ENCODE measurements around the gene PSMD1.

The PSMD1 gene

DNA sequence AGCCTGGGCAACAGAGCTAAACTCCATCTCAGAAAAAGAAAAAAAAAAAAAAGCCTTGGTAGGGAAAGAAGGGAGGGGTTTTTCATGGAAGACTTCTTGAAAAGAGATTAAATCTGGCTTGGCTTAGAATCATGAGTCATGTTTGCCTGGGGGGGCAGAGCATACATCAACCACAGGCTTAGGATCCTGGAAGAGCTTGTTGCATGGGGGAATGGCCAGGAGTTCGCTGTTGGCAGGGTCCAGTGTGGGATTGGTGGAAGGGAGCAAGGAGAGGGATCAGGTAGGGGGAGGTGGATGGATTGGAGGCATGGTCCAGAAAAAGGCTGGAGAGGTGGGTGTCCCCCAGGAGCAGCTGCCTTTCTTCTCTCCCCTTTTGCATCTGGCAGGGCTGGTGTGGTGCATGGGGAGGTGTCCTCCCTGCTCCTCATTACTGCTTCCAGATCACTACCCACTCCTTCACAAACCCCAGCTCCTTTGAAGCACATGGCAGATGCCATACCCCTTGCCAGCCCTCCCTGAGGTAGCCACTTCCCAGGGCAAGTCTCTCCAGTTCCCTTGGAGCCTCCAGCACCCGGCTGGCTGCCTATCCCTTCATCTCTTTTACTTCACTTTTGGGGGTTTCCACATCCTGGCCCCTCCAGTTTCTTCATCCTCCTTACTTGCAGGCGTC is 144.3 kb downstream of the PSMD1 start:
- H3K4me3 ChIP-seq (ENCODE audit: low read depth, low read length), result no peak overlapping the region

GRCh38 chr2:231201475-231201814 is 144.8 kb downstream of the PSMD1 start:
- no peak overlapping the region for H3K4me3 ChIP-seq (ENCODE audit: low read depth, low read length)

DNA sequence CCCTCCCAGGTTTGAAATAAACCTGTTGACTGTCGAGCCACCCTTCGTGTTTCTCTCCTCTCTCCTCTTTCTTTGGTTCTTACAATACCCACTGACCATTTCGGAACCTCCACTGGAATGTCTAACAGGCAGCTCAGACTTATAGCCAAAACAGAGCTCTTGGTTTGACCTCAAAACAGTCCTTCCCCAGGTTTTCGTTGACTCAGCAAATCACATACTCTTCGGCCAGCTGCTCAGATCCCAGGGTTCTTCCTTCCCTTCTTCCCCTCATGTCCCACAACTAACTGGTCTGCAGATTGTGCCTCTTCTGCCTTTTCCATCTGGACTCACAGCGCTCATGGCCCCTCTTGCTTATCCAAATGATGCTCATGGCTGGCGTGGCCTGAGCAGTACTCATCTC is 146.4 kb downstream of the PSMD1 start:
- H3K4me3 ChIP-seq (ENCODE audit: low read depth, low read length), result no peak overlapping the region

DNA sequence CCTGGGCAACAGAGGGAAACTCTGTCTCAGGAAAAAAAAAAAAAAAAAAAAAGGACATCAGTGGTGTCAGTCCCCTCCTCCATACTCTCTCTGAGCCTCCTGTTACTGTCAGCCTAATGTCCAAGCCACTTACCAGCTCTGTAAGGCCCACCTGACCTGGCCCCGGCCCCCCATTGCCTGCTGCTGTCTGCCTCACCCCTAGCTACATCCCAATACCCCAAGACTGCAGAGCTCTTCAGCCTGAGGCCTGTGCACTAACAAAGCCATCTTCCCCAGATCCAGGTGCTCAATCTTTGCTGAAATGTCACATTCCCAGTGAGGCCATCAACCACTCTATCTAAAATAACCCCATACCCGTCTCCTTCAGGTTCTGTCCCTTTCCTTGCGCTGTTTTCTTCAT is 147.5 kb downstream of the PSMD1 start:
- H3K4me3 ChIP-seq (ENCODE audit: low read depth, low read length), result no peak overlapping the region

- H3K4me3 ChIP-seq (ENCODE audit: low read depth, low read length), result no peak overlapping the region
Observed at GRCh38 chr2:231204581-231204980, 147.9 kb downstream of the PSMD1 start.

DNA sequence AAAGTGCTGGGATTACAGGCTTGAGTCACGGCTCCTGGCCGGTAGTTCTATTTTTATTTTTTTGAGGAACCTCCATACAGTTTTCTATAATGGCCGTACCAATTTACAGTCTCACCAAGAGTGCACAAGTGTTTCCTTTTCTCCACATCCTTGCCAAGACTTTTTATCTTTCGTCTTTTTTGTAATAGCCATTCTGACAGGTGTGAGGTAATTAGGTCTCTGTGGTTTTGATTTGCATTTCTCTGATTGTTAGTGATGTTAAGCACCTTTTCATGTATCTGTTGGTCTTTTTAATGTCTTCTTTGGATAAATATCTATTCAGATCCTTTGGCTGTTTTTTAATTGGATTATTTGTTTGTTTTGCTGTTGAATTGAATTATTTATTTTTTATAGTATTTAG is 151.1 kb downstream of the PSMD1 start:
- no peak overlapping the region for H3K4me3 ChIP-seq (ENCODE audit: low read depth, low read length)

- no peak overlapping the region for H3K4me3 ChIP-seq (ENCODE audit: low read depth, low read length)
Observed at GRCh38 chr2:231210782-231211181, 154.1 kb downstream of the PSMD1 start.

GRCh38 chr2:231211486-231211885 is 154.8 kb downstream of the PSMD1 start:
- no peak overlapping the region for H3K4me3 ChIP-seq (ENCODE audit: low read depth, low read length)

- H3K4me3 ChIP-seq (ENCODE audit: low read depth, low read length), result no peak overlapping the region
Observed at GRCh38 chr2:231212329-231212845, 155.7 kb downstream of the PSMD1 start.

GRCh38 chr2:231213931-231214642 is 157.4 kb downstream of the PSMD1 start:
- no peak overlapping the region for H3K4me3 ChIP-seq (ENCODE audit: low read depth, low read length)

DNA sequence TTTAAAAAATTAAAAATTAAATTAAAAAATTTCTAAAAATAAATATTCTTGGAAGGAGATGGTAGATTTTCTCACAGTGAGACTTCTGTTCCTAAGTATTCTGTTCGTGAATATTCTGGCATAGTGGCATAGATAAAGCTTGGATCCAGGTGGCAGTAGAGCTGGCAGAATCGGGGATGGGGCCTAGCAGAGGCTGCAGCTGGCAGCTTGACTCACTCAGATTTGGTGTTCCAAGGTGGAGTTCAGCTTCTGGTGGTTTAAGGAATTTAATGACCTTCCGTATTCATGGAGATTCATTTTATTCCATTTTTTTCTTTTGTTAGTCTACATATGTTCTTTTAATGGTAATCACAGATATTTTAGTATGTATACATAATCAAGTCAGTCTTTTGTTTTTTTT is 161.7 kb downstream of the PSMD1 start:
- no peak overlapping the region for H3K4me3 ChIP-seq (ENCODE audit: low read depth, low read length)

DNA sequence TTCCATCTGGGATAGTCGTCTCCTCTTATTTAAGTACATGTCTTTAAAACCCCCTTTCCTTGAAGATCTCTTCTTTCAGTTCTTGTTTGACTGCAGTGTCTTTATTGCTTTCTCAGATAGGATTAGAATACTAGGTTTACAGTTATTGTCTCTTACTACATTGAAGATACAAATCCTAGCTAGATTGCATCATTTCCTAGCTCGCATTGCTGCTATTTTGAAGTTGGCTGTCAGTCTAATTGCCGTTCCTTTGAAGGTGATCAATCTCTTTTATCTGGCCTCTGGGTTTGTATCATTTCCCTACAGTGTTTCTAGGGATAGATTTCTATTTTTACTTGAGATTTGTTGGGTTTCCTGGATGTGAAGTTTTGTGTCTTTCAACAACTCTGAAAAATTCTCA is 162.6 kb downstream of the PSMD1 start:
- no peak overlapping the region for H3K4me3 ChIP-seq (ENCODE audit: low read depth, low read length)

- no peak overlapping the region for H3K4me3 ChIP-seq (ENCODE audit: low read depth, low read length)
Observed at GRCh38 chr2:231221761-231222160, 165.1 kb downstream of the PSMD1 start.

Measured in iPS-11a (cell line).